Left forelimb (tissue), 1 donor: ENCODE measurements around the gene ZNF71.
"Not testable (repeated sequence)": the region's sequence is repeated elsewhere in the genome, so short reads cannot be mapped to it uniquely, and the experiment has no call there.

Experiments
- DNase-seq: peaks from one replicate; pipeline ENCODE4 v3.0.0-alpha.2; 2018; ENCODE audit warnings: low spot score

Gene ZNF71

GRCh38 chr19:56622374-56622773, 27.3 kb downstream of the ZNF71 start:
- no peak for DNase-seq

GRCh38 chr19:56623006-56623405, 27.9 kb downstream of the ZNF71 start:
- DNase-seq, result no peak

DNA sequence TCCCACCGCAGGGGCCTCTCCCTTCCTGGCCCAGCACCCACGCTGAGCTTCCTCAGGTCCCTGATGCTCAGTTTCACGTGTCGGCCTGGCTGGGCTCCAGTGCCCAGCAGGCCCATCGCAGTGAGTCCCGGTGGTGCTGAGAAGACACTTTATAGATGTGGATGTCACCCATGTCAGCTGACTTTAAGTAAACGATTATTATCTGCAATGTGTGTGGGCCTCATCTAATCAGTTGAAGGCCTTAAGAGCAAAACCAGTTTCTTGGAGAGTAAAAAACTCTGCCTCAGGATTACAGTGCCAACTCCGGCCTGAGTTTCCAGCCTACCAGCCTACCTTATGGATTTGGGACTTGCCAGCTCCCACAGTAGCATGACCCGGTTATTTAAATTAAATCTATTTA, 30.6 kb downstream of the ZNF71 start:
- DNase-seq, result no peak

- DNase-seq, result no peak
Measured at GRCh38 chr19:56633021-56633420, 37.9 kb downstream of the ZNF71 start.

GRCh38 chr19:56637976-56638555, 43.0 kb downstream of the ZNF71 start:
- peak; percentile 85 for DNase-seq

DNA sequence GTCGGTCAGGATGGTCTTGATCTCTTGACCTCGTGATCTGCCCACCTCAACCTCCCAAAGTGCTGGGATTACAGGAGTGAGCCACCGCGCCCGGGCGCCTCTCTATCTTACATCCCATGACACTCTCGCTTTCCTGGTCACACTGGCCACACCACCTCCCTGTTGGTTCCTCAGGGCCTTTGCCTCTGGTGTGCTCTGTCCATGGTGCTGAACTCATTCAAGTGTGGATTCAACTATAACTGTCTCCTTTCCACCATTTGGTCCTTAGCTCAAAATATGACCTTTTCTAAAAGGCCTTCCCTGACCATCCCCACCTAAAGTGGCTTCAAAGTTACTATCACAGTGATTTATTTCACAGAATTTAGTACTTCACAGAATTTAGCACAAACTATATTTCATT, 44.1 kb downstream of the ZNF71 start:
- no peak for DNase-seq

DNA sequence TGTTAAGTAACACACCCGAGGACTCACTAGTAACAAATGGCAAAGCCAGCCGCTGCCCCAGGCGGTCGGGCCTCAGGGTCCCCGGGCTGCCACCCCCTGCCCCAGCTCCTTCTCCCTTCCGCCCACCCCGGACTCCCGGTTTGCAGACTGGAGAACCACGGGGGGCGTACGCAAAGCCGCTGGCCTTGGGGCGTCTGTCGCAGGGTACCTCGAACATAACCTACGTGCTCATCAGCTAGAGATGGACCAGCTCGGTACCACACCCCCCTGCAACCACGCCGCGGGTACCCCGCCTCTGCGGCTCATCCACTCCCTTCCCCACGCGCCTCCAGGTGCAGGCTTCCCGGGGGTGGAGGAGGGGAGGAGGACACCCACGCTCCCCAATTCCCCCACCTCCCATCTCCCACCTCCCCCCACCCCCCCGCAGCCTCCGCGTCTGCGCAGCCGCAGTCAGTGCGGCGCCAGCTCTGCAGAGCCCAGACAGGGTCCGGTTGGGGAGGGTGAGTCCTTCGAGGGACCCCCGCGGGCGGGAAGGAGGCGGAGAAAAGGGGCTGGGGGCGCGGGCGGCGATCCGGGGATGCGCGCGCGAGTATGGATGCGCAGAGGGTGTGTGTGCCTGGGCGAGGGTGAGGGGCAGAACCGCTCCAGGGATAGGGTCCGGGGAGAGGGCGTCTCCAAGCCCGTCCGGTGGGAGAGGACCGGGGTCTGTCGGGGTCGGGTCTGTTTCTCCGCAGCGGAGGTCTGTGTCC, 47.8 kb downstream of the ZNF71 start, which contains the start of gene SMIM17:
Gene SMIM17 (plus strand): TSS at position 449 of the 749 bp plus-strand sequence. CDS start 2,509 bp downstream, outside the sequence.
- DNase-seq, result no peak

- no peak for DNase-seq
Measured at GRCh38 chr19:56643460-56643955, 48.4 kb downstream of the ZNF71 start.

DNA sequence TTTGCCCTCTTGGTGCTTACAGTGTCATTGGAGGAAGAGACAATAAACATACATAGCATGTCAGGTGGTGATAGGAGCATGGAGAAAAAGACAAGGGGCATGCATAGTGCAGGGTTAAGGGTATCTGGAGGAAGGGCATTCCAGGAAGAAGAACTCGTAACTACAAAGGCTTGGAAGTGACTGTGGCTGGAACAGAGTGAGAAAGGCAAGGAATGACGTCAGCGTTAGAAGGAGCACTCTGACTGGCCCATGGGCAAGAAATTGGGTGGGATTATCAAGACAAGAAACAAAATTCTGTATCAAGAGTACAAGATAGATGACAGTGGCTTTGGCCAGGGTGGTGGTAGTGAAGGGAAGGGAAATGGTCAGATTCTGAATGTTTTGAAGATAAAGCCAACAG, 59.0 kb downstream of the ZNF71 start:
- no peak for DNase-seq

- DNase-seq, result no peak
Measured at GRCh38 chr19:56660381-56661107, 65.4 kb downstream of the ZNF71 start.

GRCh38 chr19:56661248-56661647, 66.1 kb downstream of the ZNF71 start:
- DNase-seq, result no peak

DNA sequence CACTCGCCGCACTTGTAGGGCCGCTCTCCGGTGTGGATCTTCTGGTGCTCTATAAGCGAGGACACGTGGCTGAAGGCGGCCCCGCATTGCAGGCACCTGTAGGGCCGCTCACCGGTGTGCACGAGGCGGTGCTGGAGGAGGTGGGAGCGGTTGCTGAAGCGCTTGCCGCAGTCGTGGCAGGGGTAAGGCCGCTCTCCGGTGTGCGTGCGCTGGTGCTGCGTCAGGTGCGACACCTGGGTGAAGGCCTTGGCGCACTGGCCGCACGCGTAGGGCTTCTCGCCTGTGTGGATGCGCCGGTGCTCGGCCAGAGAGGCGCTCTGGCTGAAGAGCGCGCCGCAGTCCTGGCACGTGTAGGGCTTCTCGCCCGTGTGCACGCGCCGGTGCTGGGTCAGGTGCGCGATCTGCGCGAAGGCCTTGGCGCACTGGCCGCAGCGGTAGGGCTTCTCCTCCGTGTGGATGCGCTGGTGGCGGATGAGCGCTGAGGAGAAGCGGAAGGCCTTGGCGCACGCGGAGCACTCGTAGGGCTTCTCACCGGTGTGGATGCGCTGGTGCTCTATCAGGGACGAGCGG, 68.9 kb downstream of the ZNF71 start:
- DNase-seq, result no peak

DNA sequence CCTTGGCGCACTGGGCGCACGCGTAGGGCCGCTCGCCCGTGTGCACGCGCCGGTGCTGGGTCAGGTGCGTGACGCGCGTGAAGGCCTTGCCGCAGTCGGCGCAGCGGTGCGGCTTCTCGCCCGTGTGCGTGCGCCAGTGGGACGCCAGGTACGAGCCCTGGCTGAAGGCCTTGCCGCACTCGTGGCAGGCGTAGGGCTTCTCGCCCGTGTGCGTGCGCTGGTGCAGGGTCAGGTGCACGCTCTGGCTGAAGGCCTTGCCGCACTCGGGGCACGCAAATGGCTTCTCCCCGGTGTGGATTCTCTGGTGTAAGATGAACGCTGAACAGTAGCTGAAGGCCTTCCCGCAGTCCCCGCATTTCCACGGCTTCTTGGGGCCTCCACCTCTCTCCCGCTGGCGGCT, 69.4 kb downstream of the ZNF71 start:
- no peak for DNase-seq

DNA sequence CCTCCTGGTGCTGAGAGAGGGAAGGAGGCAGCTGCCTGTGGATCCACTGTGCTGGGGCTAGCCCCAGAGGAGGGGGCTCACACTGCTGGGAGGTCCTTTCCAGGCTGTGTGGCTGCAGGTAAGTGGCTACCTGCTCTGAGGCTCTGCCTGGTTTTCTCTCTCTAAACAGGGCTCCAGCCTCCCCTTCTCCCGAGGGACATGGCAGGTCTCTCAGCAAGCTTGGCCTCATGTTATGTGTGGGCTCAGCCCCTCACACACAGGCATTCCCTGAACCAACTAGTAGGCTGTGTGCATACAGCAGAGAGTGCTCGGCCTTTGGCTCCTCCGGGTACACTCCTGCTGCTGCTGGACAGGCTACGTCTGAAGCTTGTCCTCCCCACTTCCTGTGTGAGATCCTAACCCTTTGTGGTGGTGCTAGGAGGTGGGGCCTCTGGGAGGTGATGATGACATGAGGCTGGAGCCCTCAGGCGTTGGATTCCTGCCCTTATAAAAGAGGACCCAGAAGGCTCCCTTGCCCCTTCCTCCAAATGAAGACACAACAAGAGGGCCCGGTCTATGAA, 72.3 kb downstream of the ZNF71 start:
- no peak for DNase-seq

GRCh38 chr19:56668676-56669075, 73.6 kb downstream of the ZNF71 start:
- no peak for DNase-seq

GRCh38 chr19:56670401-56670960, 75.4 kb downstream of the ZNF71 start:
- DNase-seq, result no peak

DNA sequence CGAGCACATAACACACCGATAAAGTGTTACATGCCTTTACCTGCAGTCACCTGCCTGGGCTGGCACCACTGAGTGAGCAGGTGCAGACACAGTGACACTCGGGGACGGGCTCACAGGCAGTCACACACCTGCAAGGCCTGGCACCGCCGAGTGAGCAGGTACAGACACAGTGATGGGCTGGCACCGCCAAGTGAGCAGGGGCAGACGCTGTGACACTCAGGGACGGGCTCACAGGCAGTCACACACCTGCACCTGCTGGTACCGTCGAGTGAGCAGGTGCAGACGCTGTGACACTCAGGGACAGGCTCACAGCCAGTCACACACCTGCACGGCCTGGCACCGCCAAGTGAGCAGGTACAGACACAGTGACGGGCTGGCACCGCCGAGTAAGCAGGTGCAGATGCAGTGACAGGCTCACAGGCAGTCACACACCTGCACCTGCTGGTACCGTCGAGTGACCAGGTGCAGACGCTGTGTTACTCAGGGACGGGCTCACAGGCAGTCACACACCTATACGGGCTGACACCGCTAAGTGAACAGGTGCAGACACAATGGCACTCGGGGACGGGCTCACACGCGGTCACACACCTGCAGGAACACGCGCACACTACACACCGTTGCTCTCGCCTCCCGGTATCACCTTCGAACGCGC, 76.0 kb downstream of the ZNF71 start:
- no peak for DNase-seq

DNA sequence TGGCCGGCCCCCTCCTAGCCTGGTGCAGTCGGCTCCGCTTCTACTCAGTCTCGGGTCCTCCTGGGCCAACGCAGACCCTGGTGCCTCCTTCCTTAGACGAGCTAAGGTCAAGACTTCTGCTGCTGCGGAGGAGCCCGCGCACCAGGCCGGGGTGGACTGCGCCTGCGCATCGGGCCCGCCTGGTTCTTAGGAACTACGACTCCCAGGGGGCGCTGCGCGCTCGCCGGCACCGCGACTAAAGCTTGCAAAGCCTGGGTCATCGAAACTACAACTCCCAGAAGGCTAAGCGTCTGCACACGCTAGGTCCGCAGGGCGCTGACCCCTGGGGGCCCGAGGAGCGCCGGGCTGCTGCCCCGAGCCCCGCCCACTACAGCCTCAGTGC, 76.5 kb downstream of the ZNF71 start, which contains the start of gene ZNF835:
Gene ZNF835 (minus strand): TSS at position 145 of the 382 bp plus-strand sequence. CDS start 6,559 bp downstream, outside the sequence.
- peak; percentile 93 for DNase-seq

DNA sequence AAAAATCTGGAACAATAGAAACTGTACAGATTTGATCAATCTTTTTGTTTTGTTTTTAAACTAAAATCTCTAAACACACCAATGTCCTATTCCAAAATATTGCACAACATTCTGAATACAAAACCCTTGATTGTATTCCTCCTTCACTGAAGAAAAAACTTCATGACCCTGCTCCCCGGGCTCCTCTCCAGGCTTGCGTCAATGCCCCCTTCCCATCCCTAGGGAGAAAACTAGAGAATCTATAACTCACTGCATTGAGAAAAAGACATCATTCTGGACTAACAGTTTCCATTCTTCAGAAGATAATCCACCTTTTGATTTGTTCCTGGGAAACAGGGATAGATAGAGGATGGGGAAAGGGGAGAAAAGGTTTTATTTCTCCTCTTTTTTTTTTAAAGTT, 77.5 kb downstream of the ZNF71 start:
- DNase-seq, result not testable (repeated sequence)
